ENCODE measurements around the gene C1orf185. TPM values are rescaled to one million over a fixed set of nuclear protein-coding genes. Genes with fewer than 3 reads are reported as not detected.

The C1orf185 gene
- total and polyA plus RNA-seq, 9 of the 15 experiments (the other 6 are each of a cell fraction or from before 2014, with no cell fraction given) = not detected

DNA sequence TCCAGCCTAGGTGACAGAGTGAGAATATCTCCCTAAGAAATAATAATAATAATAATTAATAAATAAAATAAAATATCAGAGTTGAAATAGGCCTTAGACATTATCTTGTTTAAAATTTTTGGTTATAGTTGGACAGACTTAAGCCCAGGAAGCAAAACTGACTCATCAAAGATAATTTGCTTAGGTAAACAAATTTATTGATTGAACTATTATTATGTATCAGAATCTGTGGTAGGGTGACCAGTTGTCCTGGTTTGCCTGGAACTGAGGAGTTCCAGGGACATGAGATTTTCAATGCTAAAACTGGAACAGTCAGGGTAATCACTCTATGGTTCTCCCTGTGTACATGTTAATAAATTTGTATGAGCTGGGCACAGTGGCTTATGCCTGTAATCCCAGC is 86.2 kb downstream of the C1orf185 start (continued):
- no peak for TF ChIP-seq ZNF639 (CRISPR knock-in tag; conservative IDR thresholded peaks at IDR 0.05 in 1 of 2, IDR thresholded peaks at IDR 0.05 in 1 of 2)
- no peak for TF ChIP-seq SREBF2 (CRISPR knock-in tag; IDR thresholded peaks at IDR 0.05)
- TF ChIP-seq ARID2 (IDR thresholded peaks at IDR 0.05) = no peak
- TF ChIP-seq FOSL1 (tag; conservative IDR thresholded peaks at IDR 0.05) = no peak
- TF ChIP-seq FOXA3 (CRISPR knock-in tag; conservative IDR thresholded peaks at IDR 0.05 in 1 of 2, IDR thresholded peaks at IDR 0.05 in 1 of 2) = no peak
- TF ChIP-seq MITF (IDR thresholded peaks at IDR 0.05) = no peak
- TF ChIP-seq TCF3 (CRISPR knock-in tag; IDR thresholded peaks at IDR 0.05) = no peak
- peak; percentile 61; the same call in 1 of the 2 replicates for TF ChIP-seq MAFF (IDR thresholded peaks at IDR 0.05; ENCODE audit: low read length)

Measured in K562 (cell line).